Fibroblast of lung (primary cell): ENCODE data around the gene RAB42. TPM values are rescaled to one million over a fixed set of nuclear protein-coding genes. Genes with fewer than 3 reads are reported as not detected.

Source experiments
- DNase-seq, 2 donors: peaks; one replicate each; pipeline versions ENCODE4 v3.0.0 to v3.0.0-alpha.2; 2010; ENCODE audit warnings: low read depth in 2 of 2
- H2AFZ ChIP-seq: 2 replicates; pipeline ENCODE4 v1.5.1; 2012; ENCODE audit warnings: low read length, control low read depth, inconsistent platforms
- H3K27ac ChIP-seq: 2 replicates; pipeline ENCODE4 v1.5.1; 2011; ENCODE audit warnings: low read length, control low read depth; ENCODE audit not compliant: insufficient read depth
- H3K27me3 ChIP-seq: 2 replicates; pipeline ENCODE4 v1.5.1; 2011; ENCODE audit warnings: mild to moderate bottlenecking, low read length; ENCODE audit not compliant: control insufficient read depth, insufficient read depth
- H3K36me3 ChIP-seq: 2 replicates; pipeline ENCODE4 v1.5.1; 2011; ENCODE audit warnings: low read length; ENCODE audit not compliant: control insufficient read depth, insufficient read depth
- H3K4me1 ChIP-seq: 2 replicates; pipeline ENCODE4 v1.5.1; 2011; ENCODE audit warnings: low read length; ENCODE audit not compliant: control insufficient read depth, insufficient read depth; ENCODE audit errors: extremely low read depth
- H3K4me2 ChIP-seq: 2 replicates; pipeline ENCODE4 v1.5.1; 2011; ENCODE audit warnings: low read length, control low read depth; ENCODE audit not compliant: insufficient read depth; ENCODE audit errors: extremely low read depth
- H3K4me3 ChIP-seq, 4 experiments: fragments of 200-600 bp in 1 of 4; sonication (generic) in 1 of 4; replicated peaks in 1 of 4; 2 replicates each; pipeline ENCODE4 v1.5.1; 2011 to 2016; ENCODE audit warnings: low read length in 4 of 4, low read depth in 3 of 4, mild to moderate bottlenecking in 3 of 4, control low read depth in 2 of 4, inconsistent platforms in 1 of 4, mixed read lengths in 1 of 4; ENCODE audit not compliant: insufficient read depth in 1 of 4; ENCODE audit errors: control extremely low read depth in 1 of 4
- H3K79me2 ChIP-seq: 2 replicates; pipeline ENCODE4 v1.5.1; 2012; ENCODE audit warnings: mild to moderate bottlenecking, low read length, inconsistent platforms; ENCODE audit not compliant: control insufficient read depth, insufficient read depth
- H3K9ac ChIP-seq: 2 replicates; pipeline ENCODE4 v1.5.1; 2011; ENCODE audit warnings: mild to moderate bottlenecking, low read length, control low read depth; ENCODE audit not compliant: insufficient read depth
- H3K9me3 ChIP-seq: 2 replicates; pipeline ENCODE4 v1.5.1; 2012; ENCODE audit warnings: low read depth, low read length; ENCODE audit not compliant: control insufficient read depth, insufficient read depth
- H4K20me1 ChIP-seq: 2 replicates; pipeline ENCODE4 v1.5.1; 2011; ENCODE audit warnings: low read length; ENCODE audit not compliant: control insufficient read depth, insufficient read depth; ENCODE audit errors: extremely low read depth
- CTCF ChIP-seq, 2 donors: IDR thresholded peaks in 1 of 2; conservative IDR thresholded peaks in 1 of 2; 1 replicate in 1 of 2; 2 replicates in 1 of 2; pipeline ENCODE4 v1.5.1; 2011 to 2012; ENCODE audit warnings: low read length in 2 of 2, control low read depth in 1 of 2, inconsistent platforms in 1 of 2, low read depth in 1 of 2, mild to moderate bottlenecking in 1 of 2
- EZH2 ChIP-seq: IDR thresholded peaks from 2 replicates; pipeline ENCODE4 v1.5.1; 2012; ENCODE audit warnings: low read length, control low read depth, mild to moderate bottlenecking; ENCODE audit errors: missing control alignments
- polyA plus RNA-seq, 2 donors: library from polyadenylated mRNA; depleted of rRNA in 1 of 2; stranded (reverse) in 1 of 2; unstranded in 1 of 2; fragments of >200 nt; gene quantifications; 2 replicates each; pipeline ENCODE4 v1.2.1, GENCODE V29; 2011 to 2012; ENCODE audit warnings: missing spikeins in 1 of 2
- total RNA-seq: library from RNA; depleted of rRNA; stranded (reverse); fragments of >200 nt; gene quantifications from 2 replicates; pipeline ENCODE4 v1.2.1, GENCODE V29; 2014

The RAB42 gene
- total and polyA plus RNA-seq, 2 donors (not counting 1 experiment from before 2014, with no cell fraction given), result 3.4 to 5.8 TPM

GRCh38 chr1:28632560-28632959, 40.5 kb downstream of the RAB42 start:
- H3K4me2 ChIP-seq, result no peak overlapping the region
- no peak overlapping the region for H3K4me3 ChIP-seq
- H3K36me3 ChIP-seq, result no peaks in the 10 kb centered on the region
- H3K9ac ChIP-seq, result no peak overlapping the region
- H3K27me3 ChIP-seq, result no peaks in the 10 kb centered on the region
- H3K79me2 ChIP-seq, result peaks cover 1% of the 10 kb centered on the region
- no peaks in the 10 kb centered on the region for H3K9me3 ChIP-seq
- H3K27ac ChIP-seq, result no peak overlapping the region
- H4K20me1 ChIP-seq, result no peaks in the 10 kb centered on the region
- no peaks in the 10 kb centered on the region for H3K4me1 ChIP-seq
- no peak for DNase-seq
- TF ChIP-seq EZH2, result no peak
- TF ChIP-seq CTCF (conservative IDR thresholded peaks at IDR 0.05 in 1 of 2, IDR thresholded peaks at IDR 0.05 in 1 of 2; ENCODE audit: low read depth in 1 of 2, low read length in 2 of 2), result no peak
- H2AFZ ChIP-seq, result no peak overlapping the region

GRCh38 chr1:28640766-28641165, 48.7 kb downstream of the RAB42 start:
- no peaks in the 10 kb centered on the region for H3K27me3 ChIP-seq
- H3K4me1 ChIP-seq, result peaks cover 8% of the 10 kb centered on the region
- no peaks in the 10 kb centered on the region for H3K9me3 ChIP-seq
- no peaks in the 10 kb centered on the region for H3K36me3 ChIP-seq
- TF ChIP-seq EZH2 (no peak), CTCF (conservative IDR thresholded peaks at IDR 0.05 in 1 of 2, IDR thresholded peaks at IDR 0.05 in 1 of 2; ENCODE audit: low read depth in 1 of 2, low read length in 2 of 2) (peak in 1 of 2 donors; percentile 39)
- no peak overlapping the region for H2AFZ ChIP-seq
- H3K27ac ChIP-seq, result no peak overlapping the region
- peaks cover 9% of the 10 kb centered on the region for H3K79me2 ChIP-seq
- H3K4me3 ChIP-seq, result no peak overlapping the region
- H3K4me2 ChIP-seq, result no peak overlapping the region
- DNase-seq, result peak in 1 of 2 donors; percentile 8
- no peaks in the 10 kb centered on the region for H4K20me1 ChIP-seq
- no peak overlapping the region for H3K9ac ChIP-seq

- Histone ChIP-seq H3K9ac (peak overlapping the region; percentile 94), H2AFZ (peak overlapping the region; percentile 100), H3K27ac (peak overlapping the region; percentile 92), H3K27me3 (no peaks in the 10 kb centered on the region), H3K4me3 (peak overlapping the region; percentile 86 to 100 (median 98)), H3K79me2 (peaks cover 7% of the 10 kb centered on the region), H3K9me3 (no peaks in the 10 kb centered on the region), H3K4me2 (peak overlapping the region; percentile 64), H4K20me1 (no peaks in the 10 kb centered on the region), H3K4me1 (peaks cover 10% of the 10 kb centered on the region), H3K36me3 (no peaks in the 10 kb centered on the region)
- DNase-seq, result peak in 1 of 2 donors; percentile 8
- TF ChIP-seq EZH2, result no peak
- no peak for TF ChIP-seq CTCF (conservative IDR thresholded peaks at IDR 0.05 in 1 of 2, IDR thresholded peaks at IDR 0.05 in 1 of 2; ENCODE audit: low read depth in 1 of 2, low read length in 2 of 2)
Observed at GRCh38 chr1:28642056-28642846, 50.2 kb downstream of the RAB42 start.
